GM12878 (cell line): ENCODE measurements around the gene CLK2. TPM values are rescaled to one million over a fixed set of nuclear protein-coding genes. Genes with fewer than 3 reads are reported as not detected.

Source experiments
- ATAC-seq: fragments of 200-7000 bp; cut with Tn5 transposase; 3 replicates; pipeline ENCODE4 v1.9.1; 2020; ENCODE audit warnings: mild to moderate bottlenecking, moderate library complexity
- BruUV-seq: library from RNA; stranded (reverse); fragments of 400-500 nt; replicated peaks from 2 replicates; lab custom pipeline; 2021; lab: Mats Ljungman, UMichigan
- CTCF ChIA-PET: fragments of 300-600 bp; sonication (Branson Sonifier 250); formaldehyde crosslinking; extraction: SDS; loops from one replicate; lab custom pipeline; 2021; ENCODE audit warnings: inconsistent platforms; lab: Yijun Ruan, JAX
- POLR2A ChIA-PET: fragments of 350-600 bp; formaldehyde crosslinking; extraction: SDS; loops from one replicate; lab custom pipeline; 2021; ENCODE audit warnings: inconsistent platforms; lab: Charles Lee
- RAD21 ChIA-PET: fragments of 300-600 bp; sonication (Branson Sonifier 250); formaldehyde crosslinking; loops from one replicate; lab custom pipeline; 2023; ENCODE audit warnings: antibody characterized with exemption; ENCODE audit not compliant: unreplicated experiment; lab: Charles Lee
- SMC1A ChIA-PET: fragments of 300-600 bp; sonication (Branson Sonifier 250); formaldehyde crosslinking; loops from one replicate; lab custom pipeline; 2023; ENCODE audit not compliant: unreplicated experiment, uncharacterized antibody; lab: Charles Lee
- DNase-seq: peaks from one replicate; pipeline ENCODE4 v3.0.0-alpha.2; 2011; ENCODE audit warnings: low read depth, low spot score
- FAIRE-seq: peaks from 3 replicates; lab custom pipeline; 2011; peaks lifted over from hg19 to GRCh38; lab: Jason Lieb, UNC
- H2AFZ ChIP-seq: 2 replicates; pipeline ENCODE4 v1.6.0; 2011; ENCODE audit warnings: low read depth, low read length, control low read depth; ENCODE audit not compliant: control insufficient read depth
- H3K27ac ChIP-seq: 2 replicates; pipeline ENCODE4 v1.5.1; 2011; ENCODE audit warnings: control low read depth; ENCODE audit not compliant: control insufficient read depth, insufficient read depth
- H3K27me3 ChIP-seq, 2 experiments: replicated peaks in 1 of 2; 2 replicates each; pipeline versions ENCODE4 v1.6.0 to v1.6.1; 2011; ENCODE audit warnings: low read length in 1 of 2; ENCODE audit not compliant: control insufficient read depth in 2 of 2, insufficient read depth in 2 of 2
- H3K36me3 ChIP-seq, 2 experiments: 2 replicates each; pipeline ENCODE4 v1.5.1; 2011; ENCODE audit warnings: low read length in 1 of 2; ENCODE audit not compliant: control insufficient read depth in 2 of 2, insufficient read depth in 2 of 2
- H3K4me1 ChIP-seq: 2 replicates; pipeline ENCODE4 v1.6.1; 2011; ENCODE audit warnings: mild to moderate bottlenecking, low read length, moderate library complexity, mixed read lengths; ENCODE audit not compliant: control insufficient read depth, insufficient read depth
- H3K4me2 ChIP-seq: 2 replicates; pipeline ENCODE4 v1.6.0; 2011; ENCODE audit warnings: control low read depth; ENCODE audit not compliant: control insufficient read depth, insufficient read depth
- H3K4me3 ChIP-seq: fragments of 200-600 bp; sonication (generic); 2 replicates; pipeline ENCODE4 v1.5.1; 2016
- H3K79me2 ChIP-seq: 2 replicates; pipeline ENCODE4 v1.6.0; 2011; ENCODE audit warnings: low read length; ENCODE audit not compliant: control insufficient read depth, insufficient read depth
- H3K9ac ChIP-seq: 2 replicates; pipeline ENCODE4 v1.8.0; 2011; ENCODE audit warnings: low read length, control low read depth, mixed read lengths; ENCODE audit not compliant: control insufficient read depth, insufficient read depth
- H3K9me3 ChIP-seq: replicated peaks from 3 replicates; pipeline ENCODE4 v1.5.1; 2011; ENCODE audit warnings: mild to moderate bottlenecking, low read length; ENCODE audit not compliant: control insufficient read depth, insufficient read depth
- H4K20me1 ChIP-seq: 2 replicates; pipeline ENCODE4 v1.6.0; 2011; ENCODE audit not compliant: control insufficient read depth, insufficient read depth
- BACH1 ChIP-seq: fragments of 450-650 bp; IDR thresholded peaks from 2 replicates; pipeline ENCODE4 v1.6.1; 2017; ENCODE audit warnings: mild to moderate bottlenecking, borderline replicate concordance
- BCL3 ChIP-seq: IDR thresholded peaks from 2 replicates; pipeline ENCODE4 v1.6.1; 2011; ENCODE audit warnings: borderline replicate concordance, low read depth, mild to moderate bottlenecking, moderate library complexity, low read length; ENCODE audit not compliant: insufficient read depth, poor library complexity, severe bottlenecking
- CEBPZ ChIP-seq: fragments of 150-350 bp; IDR thresholded peaks from 2 replicates; pipeline ENCODE4 v1.6.1; 2016; ENCODE audit warnings: low read depth, low read length
- RFX5 ChIP-seq: IDR thresholded peaks from 2 replicates; pipeline ENCODE4 v1.6.1; 2011; ENCODE audit warnings: low read depth, low read length, improper control_type of control experiment
- RUNX3 ChIP-seq: IDR thresholded peaks from 2 replicates; pipeline ENCODE4 v1.6.1; 2012; ENCODE audit warnings: low read length, inconsistent platforms
- ZNF24 ChIP-seq: fragments of 450-650 bp; IDR thresholded peaks from 2 replicates; pipeline ENCODE4 v1.6.1; 2017; ENCODE audit warnings: antibody characterized with exemption, mild to moderate bottlenecking
- WGBS: methylation state at CpG from one replicate; pipeline ENCODE4 v1.1.6; 2016; ENCODE audit warnings: low lambda C conversion rate; ENCODE audit not compliant: insufficient replicate concordance, insufficient coverage; ENCODE audit errors: missing lambda C conversion rate; 5-methylcytosine and 5-hydroxymethylcytosine counted together
- in situ Hi-C: fragments of 300-500 bp; cut with MboI; formaldehyde crosslinking; loops from 9 replicates; pipeline ENCODE4 v1.14.3; 2018; ENCODE audit warnings: mixed read lengths
- intact Hi-C: fragments of 100-400 bp; cut with micrococcal nuclease; formaldehyde crosslinking; loops from one replicate; pipeline ENCODE4 v1.14.2; 2022; ENCODE audit not compliant: unreplicated experiment
- polyA plus RNA-seq, 11 experiments: library from polyadenylated mRNA; depleted of rRNA in 4 of 11; unstranded in 6 of 11; stranded (reverse) in 5 of 11; fragments of >200 nt; fragmentation: Nextera tagmentation in 4 of 11; fragmentation: Illumina TruSeq in 1 of 11; extraction: Ambion mirVana in 4 of 11; extraction: Trizol in 1 of 11; gene quantifications; 1 replicate in 1 of 11; 2 replicates in 10 of 11; pipeline versions ENCODE4 v1.2.1 to v1.2.3, GENCODE V29; 2011 to 2016; ENCODE audit warnings: inconsistent platforms in 2 of 11, missing spikeins in 2 of 11, low read depth in 1 of 11
- total RNA-seq, 4 experiments: library from RNA; depleted of rRNA in 3 of 4; stranded (reverse); fragments of >200 nt in 3 of 4; fragmentation: Illumina TruSeq in 1 of 4; extraction: Trizol in 1 of 4; gene quantifications; 2 replicates each; pipeline versions ENCODE4 v1.2.1 to v1.2.3, GENCODE V29; 2013 to 2021
- TF ChIP-seq, protein P1 (sequence below): fragments of 450-650 bp; IDR thresholded peaks from 2 replicates; pipeline ENCODE4 v1.6.1; 2017; ENCODE audit warnings: antibody characterized with exemption, mild to moderate bottlenecking, moderate library complexity

The CLK2 gene
- total and polyA plus RNA-seq, 10 of the 15 experiments (the other 5 are each of a cell fraction or from before 2014, with no cell fraction given) = 11.1 to 83.7 (median 36.7) TPM

GRCh38 chr1:155295942-155296267 is 22.6 kb upstream of the CLK2 start:
- ATAC-seq (no peak), DNase-seq (no peak), FAIRE-seq (no peak)
- no TSS peak for BruUV-seq
- Histone ChIP-seq H3K4me2 (no peak overlapping the region), H3K27ac (no peak overlapping the region), H3K36me3 (no peaks in the 10 kb centered on the region), H3K9me3 (no peaks in the 10 kb centered on the region), H2AFZ (no peak overlapping the region), H3K4me3 (no peak overlapping the region), H4K20me1 (no peaks in the 10 kb centered on the region), H3K9ac (no peak overlapping the region), H3K79me2 (no peaks in the 10 kb centered on the region), H3K4me1 (peaks cover 3% of the 10 kb centered on the region; the same call in 1 of the 2 replicates), H3K27me3 (no peaks in the 10 kb centered on the region; a peak in 1 of 4 replicates)
- RAD21 ChIA-PET = no interaction called here
- no peak for TF ChIP-seq CEBPZ
- POLR2A ChIA-PET = no interaction called here
- CTCF ChIA-PET = no interaction called here
- in situ Hi-C loops (no loop called here), intact Hi-C loops (no loop called here)
- SMC1A ChIA-PET = no interaction called here
- WGBS = 76% methylated on average over 7 of the region's 7 CpGs

GRCh38 chr1:155295183-155295941 is 22.1 kb upstream of the CLK2 start:
- H3K4me3 ChIP-seq = no peak overlapping the region
- no peaks in the 10 kb centered on the region for H4K20me1 ChIP-seq
- H2AFZ ChIP-seq = no peak overlapping the region
- no peak overlapping the region for H3K27ac ChIP-seq
- intact Hi-C loops (no loop called here), in situ Hi-C loops (no loop called here)
- no peak for ATAC-seq
- no peak for DNase-seq
- H3K79me2 ChIP-seq = no peaks in the 10 kb centered on the region
- H3K9me3 ChIP-seq = no peaks in the 10 kb centered on the region
- FAIRE-seq = no peak
- POLR2A ChIA-PET = no interaction called here
- CTCF ChIA-PET = no interaction called here
- H3K27me3 ChIP-seq = no peaks in the 10 kb centered on the region; a peak in 1 of 4 replicates
- RAD21 ChIA-PET = no interaction called here
- no peak overlapping the region for H3K9ac ChIP-seq
- BruUV-seq = no TSS peak
- 72% methylated on average over 47 of the region's 47 CpGs for WGBS
- no peaks in the 10 kb centered on the region for H3K36me3 ChIP-seq
- no peak overlapping the region for H3K4me2 ChIP-seq
- peaks cover 3% of the 10 kb centered on the region; the same call in 1 of the 2 replicates for H3K4me1 ChIP-seq
- SMC1A ChIA-PET = no interaction called here
- TF ChIP-seq ZNF24 (no peak), BCL3 (no peak), RUNX3 (no peak), RFX5 (no peak), BACH1 (no peak)
- TF ChIP-seq, protein P1, sequence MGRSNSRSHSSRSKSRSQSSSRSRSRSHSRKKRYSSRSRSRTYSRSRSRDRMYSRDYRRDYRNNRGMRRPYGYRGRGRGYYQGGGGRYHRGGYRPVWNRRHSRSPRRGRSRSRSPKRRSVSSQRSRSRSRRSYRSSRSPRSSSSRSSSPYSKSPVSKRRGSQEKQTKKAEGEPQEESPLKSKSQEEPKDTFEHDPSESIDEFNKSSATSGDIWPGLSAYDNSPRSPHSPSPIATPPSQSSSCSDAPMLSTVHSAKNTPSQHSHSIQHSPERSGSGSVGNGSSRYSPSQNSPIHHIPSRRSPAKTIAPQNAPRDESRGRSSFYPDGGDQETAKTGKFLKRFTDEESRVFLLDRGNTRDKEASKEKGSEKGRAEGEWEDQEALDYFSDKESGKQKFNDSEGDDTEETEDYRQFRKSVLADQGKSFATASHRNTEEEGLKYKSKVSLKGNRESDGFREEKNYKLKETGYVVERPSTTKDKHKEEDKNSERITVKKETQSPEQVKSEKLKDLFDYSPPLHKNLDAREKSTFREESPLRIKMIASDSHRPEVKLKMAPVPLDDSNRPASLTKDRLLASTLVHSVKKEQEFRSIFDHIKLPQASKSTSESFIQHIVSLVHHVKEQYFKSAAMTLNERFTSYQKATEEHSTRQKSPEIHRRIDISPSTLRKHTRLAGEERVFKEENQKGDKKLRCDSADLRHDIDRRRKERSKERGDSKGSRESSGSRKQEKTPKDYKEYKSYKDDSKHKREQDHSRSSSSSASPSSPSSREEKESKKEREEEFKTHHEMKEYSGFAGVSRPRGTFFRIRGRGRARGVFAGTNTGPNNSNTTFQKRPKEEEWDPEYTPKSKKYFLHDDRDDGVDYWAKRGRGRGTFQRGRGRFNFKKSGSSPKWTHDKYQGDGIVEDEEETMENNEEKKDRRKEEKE = no peak
